ENCODE measurements around the gene BARHL2.

- TF ChIP-seq, protein P1, sequence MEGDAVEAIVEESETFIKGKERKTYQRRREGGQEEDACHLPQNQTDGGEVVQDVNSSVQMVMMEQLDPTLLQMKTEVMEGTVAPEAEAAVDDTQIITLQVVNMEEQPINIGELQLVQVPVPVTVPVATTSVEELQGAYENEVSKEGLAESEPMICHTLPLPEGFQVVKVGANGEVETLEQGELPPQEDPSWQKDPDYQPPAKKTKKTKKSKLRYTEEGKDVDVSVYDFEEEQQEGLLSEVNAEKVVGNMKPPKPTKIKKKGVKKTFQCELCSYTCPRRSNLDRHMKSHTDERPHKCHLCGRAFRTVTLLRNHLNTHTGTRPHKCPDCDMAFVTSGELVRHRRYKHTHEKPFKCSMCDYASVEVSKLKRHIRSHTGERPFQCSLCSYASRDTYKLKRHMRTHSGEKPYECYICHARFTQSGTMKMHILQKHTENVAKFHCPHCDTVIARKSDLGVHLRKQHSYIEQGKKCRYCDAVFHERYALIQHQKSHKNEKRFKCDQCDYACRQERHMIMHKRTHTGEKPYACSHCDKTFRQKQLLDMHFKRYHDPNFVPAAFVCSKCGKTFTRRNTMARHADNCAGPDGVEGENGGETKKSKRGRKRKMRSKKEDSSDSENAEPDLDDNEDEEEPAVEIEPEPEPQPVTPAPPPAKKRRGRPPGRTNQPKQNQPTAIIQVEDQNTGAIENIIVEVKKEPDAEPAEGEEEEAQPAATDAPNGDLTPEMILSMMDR (IDR thresholded peaks at IDR 0.05): no peak
- no peak for TF ChIP-seq ELK1 (IDR thresholded peaks at IDR 0.05; ENCODE audit: low read depth, low read length)
- TF ChIP-seq TFCP2L1 (CRISPR knock-in tag; IDR thresholded peaks at IDR 0.05): no peak
- TF ChIP-seq REST (IDR thresholded peaks at IDR 0.05): no peak
- no peak for TF ChIP-seq EP300 (IDR thresholded peaks at IDR 0.05)
- TF ChIP-seq, protein P2, sequence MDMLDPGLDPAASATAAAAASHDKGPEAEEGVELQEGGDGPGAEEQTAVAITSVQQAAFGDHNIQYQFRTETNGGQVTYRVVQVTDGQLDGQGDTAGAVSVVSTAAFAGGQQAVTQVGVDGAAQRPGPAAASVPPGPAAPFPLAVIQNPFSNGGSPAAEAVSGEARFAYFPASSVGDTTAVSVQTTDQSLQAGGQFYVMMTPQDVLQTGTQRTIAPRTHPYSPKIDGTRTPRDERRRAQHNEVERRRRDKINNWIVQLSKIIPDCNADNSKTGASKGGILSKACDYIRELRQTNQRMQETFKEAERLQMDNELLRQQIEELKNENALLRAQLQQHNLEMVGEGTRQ (IDR thresholded peaks at IDR 0.05): no peak
- no peak for TF ChIP-seq JUN (IDR thresholded peaks at IDR 0.05)
- TF ChIP-seq CBX2 (IDR thresholded peaks at IDR 0.05; ENCODE audit: borderline replicate concordance, low read depth): no peak
- no peak for TF ChIP-seq SREBF2 (IDR thresholded peaks at IDR 0.05)
- TF ChIP-seq POLR2A (IDR thresholded peaks at IDR 0.05; ENCODE audit: low read length): no peak
- TF ChIP-seq GATA3 (IDR thresholded peaks at IDR 0.05; ENCODE audit: borderline replicate concordance): no peak
Measured at GRCh38 chr1:90726986-90727480, 9.9 kb upstream of the BARHL2 start.

Data from A549 (cell line).